NT2/D1 (cell line): Measurements from ENCODE around the gene RGS3.

ENCODE experiments used
- SUZ12 ChIP-seq: IDR thresholded peaks from 2 replicates; pipeline ENCODE4 v1.6.1; 2011; ENCODE audit not compliant: insufficient read length, insufficient read depth; ENCODE audit errors: extremely low read depth
- YY1 ChIP-seq: IDR thresholded peaks from 2 replicates; pipeline ENCODE4 v1.6.1; 2011; ENCODE audit not compliant: insufficient read length, insufficient read depth
- ZNF274 ChIP-seq: IDR thresholded peaks from 2 replicates; pipeline ENCODE4 v1.6.1; 2011; ENCODE audit warnings: mild to moderate bottlenecking, low read depth, low read length

GRCh38 chr9:113626735-113627495, 163.4 kb downstream of the RGS3 start:
- TF ChIP-seq ZNF274 (no peak), SUZ12 (no peak), YY1 (no peak)
